ENCODE results near the gene MYO9B. TPM values are rescaled to one million over a fixed set of nuclear protein-coding genes. Genes with fewer than 3 reads are reported as not detected.

MYO9B gene
- total RNA-seq, 1 donor = 96.6 TPM

- Histone ChIP-seq H2AFZ (ENCODE audit: low read length) (peak overlapping the region; percentile 3), H3K9me3 (ENCODE audit: low read depth, low read length) (no peaks in the 10 kb centered on the region), H3K27ac (ENCODE audit: low read depth, low read length) (peak overlapping the region; percentile 82), H3K4me2 (ENCODE audit: insufficient read depth, low read length) (peak overlapping the region; percentile 18), H3K4me1 (ENCODE audit: insufficient read depth, low read length) (peaks cover 28% of the 10 kb centered on the region), H3K4me3 (ENCODE audit: insufficient read depth, low read length) (no peak overlapping the region), H3K79me2 (ENCODE audit: insufficient read depth, low read length) (peaks cover 75% of the 10 kb centered on the region), H3K36me3 (ENCODE audit: insufficient read depth, low read length) (peaks cover 11% of the 10 kb centered on the region), H4K20me1 (ENCODE audit: insufficient read depth, low read length) (peaks cover 5% of the 10 kb centered on the region), H3K27me3 (ENCODE audit: insufficient read depth, low read length) (no peaks in the 10 kb centered on the region)
- TF ChIP-seq CTCF (IDR thresholded peaks at IDR 0.05; ENCODE audit: extremely low read depth, low read depth, low read length) = no peak
- DNase-seq (ENCODE audit: insufficient read length, low spot score, missing footprints) = peak; percentile 82
These were observed 50.4 kb downstream of the MYO9B start for GRCh38 chr19:17125728-17126677.

DNA sequence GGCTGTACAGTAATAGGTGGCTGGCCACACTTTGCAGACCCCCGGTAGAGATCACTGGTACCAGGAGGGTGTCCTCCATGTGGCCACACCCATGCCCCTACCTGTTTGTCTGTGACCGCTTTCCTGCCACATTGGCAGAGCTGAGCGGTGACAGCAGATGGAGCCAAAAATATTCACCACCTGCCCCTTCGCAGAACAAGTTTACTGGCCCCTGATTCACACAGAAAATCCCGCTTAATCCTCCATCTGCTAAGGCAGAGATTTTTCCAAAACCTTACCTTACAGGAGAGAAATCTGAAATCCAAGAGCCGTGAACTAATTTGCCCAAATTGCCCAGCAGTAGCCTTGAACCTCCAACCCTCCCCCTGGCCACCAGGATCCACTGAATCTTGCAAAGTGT lies 52.1 kb downstream of the MYO9B start:
- H3K36me3 ChIP-seq (ENCODE audit: insufficient read depth, low read length) = peaks cover 10% of the 10 kb centered on the region
- H4K20me1 ChIP-seq (ENCODE audit: insufficient read depth, low read length) = no peaks in the 10 kb centered on the region
- no peaks in the 10 kb centered on the region for H3K9me3 ChIP-seq (ENCODE audit: low read depth, low read length)
- H2AFZ ChIP-seq (ENCODE audit: low read length) = no peak overlapping the region
- no peak for DNase-seq (ENCODE audit: insufficient read length, low spot score, missing footprints)
- TF ChIP-seq CTCF (IDR thresholded peaks at IDR 0.05; ENCODE audit: extremely low read depth, low read depth, low read length) = no peak
- peaks cover 70% of the 10 kb centered on the region for H3K79me2 ChIP-seq (ENCODE audit: insufficient read depth, low read length)
- no peaks in the 10 kb centered on the region for H3K27me3 ChIP-seq (ENCODE audit: insufficient read depth, low read length)
- no peak overlapping the region for H3K4me3 ChIP-seq (ENCODE audit: insufficient read depth, low read length)
- H3K27ac ChIP-seq (ENCODE audit: low read depth, low read length) = no peak overlapping the region
- H3K4me2 ChIP-seq (ENCODE audit: insufficient read depth, low read length) = no peak overlapping the region
- peaks cover 19% of the 10 kb centered on the region for H3K4me1 ChIP-seq (ENCODE audit: insufficient read depth, low read length)

DNA sequence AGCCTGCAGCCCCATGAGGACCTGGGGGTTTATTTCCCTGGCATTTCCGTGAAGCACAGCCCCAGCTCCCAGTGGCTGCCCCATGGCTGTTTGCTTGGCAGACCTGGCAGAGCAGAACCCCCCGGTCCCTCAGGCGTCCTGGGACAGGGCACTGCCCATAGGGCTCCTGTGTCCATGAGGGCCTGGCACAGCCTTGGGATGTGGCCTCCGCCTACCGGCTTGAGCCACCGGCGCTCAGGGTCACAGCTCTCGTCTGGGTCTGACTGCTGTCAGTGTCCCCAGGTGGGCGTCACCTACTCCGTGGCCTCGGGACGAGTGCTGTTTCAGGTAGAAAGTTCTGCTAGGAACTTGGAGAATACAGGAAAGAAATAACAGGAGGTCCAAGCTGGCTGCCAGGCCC lies 52.8 kb downstream of the MYO9B start:
- Histone ChIP-seq H3K79me2 (ENCODE audit: insufficient read depth, low read length) (peaks cover 70% of the 10 kb centered on the region), H3K4me2 (ENCODE audit: insufficient read depth, low read length) (no peak overlapping the region), H3K27ac (ENCODE audit: low read depth, low read length) (no peak overlapping the region), H3K9me3 (ENCODE audit: low read depth, low read length) (no peaks in the 10 kb centered on the region), H2AFZ (ENCODE audit: low read length) (no peak overlapping the region), H3K27me3 (ENCODE audit: insufficient read depth, low read length) (no peaks in the 10 kb centered on the region), H3K36me3 (ENCODE audit: insufficient read depth, low read length) (peaks cover 10% of the 10 kb centered on the region), H3K4me1 (ENCODE audit: insufficient read depth, low read length) (peaks cover 19% of the 10 kb centered on the region), H4K20me1 (ENCODE audit: insufficient read depth, low read length) (no peaks in the 10 kb centered on the region), H3K4me3 (ENCODE audit: insufficient read depth, low read length) (no peak overlapping the region)
- DNase-seq (ENCODE audit: insufficient read length, low spot score, missing footprints) = no peak
- no peak for TF ChIP-seq CTCF (IDR thresholded peaks at IDR 0.05; ENCODE audit: extremely low read depth, low read depth, low read length)

GRCh38 chr19:17128820-17129219 lies 53.2 kb downstream of the MYO9B start:
- no peak overlapping the region for H3K27ac ChIP-seq (ENCODE audit: low read depth, low read length)
- no peak for TF ChIP-seq CTCF (IDR thresholded peaks at IDR 0.05; ENCODE audit: extremely low read depth, low read depth, low read length)
- H3K79me2 ChIP-seq (ENCODE audit: insufficient read depth, low read length) = peaks cover 68% of the 10 kb centered on the region

More at GRCh38 chr19:17128820-17129219, 53.2 kb downstream of the MYO9B start:
- peaks cover 19% of the 10 kb centered on the region for H3K4me1 ChIP-seq (ENCODE audit: insufficient read depth, low read length)
- peaks cover 10% of the 10 kb centered on the region for H3K36me3 ChIP-seq (ENCODE audit: insufficient read depth, low read length)
- no peak for DNase-seq (ENCODE audit: insufficient read length, low spot score, missing footprints)
- H4K20me1 ChIP-seq (ENCODE audit: insufficient read depth, low read length) = no peaks in the 10 kb centered on the region
- no peaks in the 10 kb centered on the region for H3K27me3 ChIP-seq (ENCODE audit: insufficient read depth, low read length)
- H3K4me2 ChIP-seq (ENCODE audit: insufficient read depth, low read length) = no peak overlapping the region
- no peak overlapping the region for H2AFZ ChIP-seq (ENCODE audit: low read length)
- no peaks in the 10 kb centered on the region for H3K9me3 ChIP-seq (ENCODE audit: low read depth, low read length)
- H3K4me3 ChIP-seq (ENCODE audit: insufficient read depth, low read length) = no peak overlapping the region
